Endodermal cell (in vitro differentiated cells): Measurements from ENCODE around the gene IZUMO4. TPM values are rescaled to one million over a fixed set of nuclear protein-coding genes. Genes with fewer than 3 reads are reported as not detected.

Source experiments
- DNase-seq: peaks from one replicate; pipeline ENCODE4 v3.0.0-alpha.2; 2017
- H3K27ac ChIP-seq: 2 replicates; pipeline ENCODE4 v1.5.1; 2013; ENCODE audit warnings: mild to moderate bottlenecking, low read depth, low read length, moderate library complexity
- H3K27me3 ChIP-seq: 2 replicates; pipeline ENCODE4 v1.6.1; 2013; ENCODE audit warnings: mild to moderate bottlenecking, low read length, moderate library complexity; ENCODE audit not compliant: insufficient read depth, control insufficient read depth, poor library complexity, severe bottlenecking
- H3K36me3 ChIP-seq: 2 replicates; pipeline ENCODE4 v1.7.0; 2013; ENCODE audit warnings: mild to moderate bottlenecking, low read length, moderate library complexity; ENCODE audit not compliant: control insufficient read depth, insufficient read depth
- H3K4me1 ChIP-seq: one replicate; pipeline ENCODE4 v1.7.0; 2013; ENCODE audit warnings: low read length; ENCODE audit not compliant: control insufficient read depth, insufficient read depth
- H3K4me3 ChIP-seq: 2 replicates; pipeline ENCODE4 v1.5.1; 2013; ENCODE audit warnings: mild to moderate bottlenecking, low read length, moderate library complexity
- H3K9ac ChIP-seq: 2 replicates; pipeline ENCODE4 v1.6.1; 2013; ENCODE audit warnings: mild to moderate bottlenecking, low read length, moderate library complexity; ENCODE audit not compliant: poor library complexity, severe bottlenecking; ENCODE audit errors: extremely low read depth
- H3K9me3 ChIP-seq: 2 replicates; pipeline ENCODE4 v1.6.1; 2013; ENCODE audit warnings: mild to moderate bottlenecking, low read length, moderate library complexity; ENCODE audit not compliant: control insufficient read depth
- H3K27ac Mint-ChIP-seq: 2 replicates; pipeline ENCODE4 v1.8.0; 2020; ENCODE audit warnings: mixed read lengths
- H3K27me3 Mint-ChIP-seq: 2 replicates; pipeline ENCODE4 v1.8.0; 2021; ENCODE audit warnings: mild to moderate bottlenecking, mixed read lengths; ENCODE audit not compliant: insufficient read depth
- H3K36me3 Mint-ChIP-seq: 2 replicates; pipeline ENCODE4 v1.8.0; 2020; ENCODE audit warnings: low read depth, mixed read lengths
- H3K4me1 Mint-ChIP-seq: 2 replicates; pipeline ENCODE4 v1.8.0; 2020; ENCODE audit warnings: mixed read lengths
- H3K4me3 Mint-ChIP-seq: 2 replicates; pipeline ENCODE4 v1.8.0; 2020; ENCODE audit warnings: mild to moderate bottlenecking, moderate library complexity, mixed read lengths
- H3K9me3 Mint-ChIP-seq: 2 replicates; pipeline ENCODE4 v1.8.0; 2020; ENCODE audit warnings: mild to moderate bottlenecking, mixed read lengths
- CTCF ChIP-seq: fragments of 200-600 bp; sonication (generic); conservative IDR thresholded peaks from 2 replicates; pipeline ENCODE4 v1.5.0; 2021; ENCODE audit warnings: antibody characterized with exemption, mild to moderate bottlenecking
- WGBS, 2 experiments: methylation state at CpG; one replicate each; pipeline versions ENCODE4 v1.1.5 to v1.1.7; 2013; ENCODE audit warnings: missing lambda C conversion rate in 2 of 2, mixed read lengths in 1 of 2; ENCODE audit not compliant: insufficient coverage in 1 of 2, insufficient read length in 1 of 2; 5-methylcytosine and 5-hydroxymethylcytosine counted together
- total RNA-seq, 2 donors: library from RNA; stranded (reverse); fragmentation: NEBNext Ultra II Directional in 1 of 2; extraction: Animal tissue kit (Norgen Biotek cat#: 25700) in 1 of 2; gene quantifications; 2 replicates in 1 of 2; 3 replicates in 1 of 2; pipeline ENCODE4 v1.2.1, GENCODE V29; 2021

The IZUMO4 gene
- total RNA-seq, 2 donors from 2014 or later: 4.3 to 5.4 TPM

- no peaks in the 10 kb centered on the region for H3K27me3 ChIP-seq
- Mint-ChIP-seq H3K27me3 (no peaks in the 10 kb centered on the region), H3K36me3 (peaks cover 31% of the 10 kb centered on the region), H3K9me3 (no peaks in the 10 kb centered on the region), H3K4me3 (no peak overlapping the region), H3K4me1 (no peaks in the 10 kb centered on the region), H3K27ac (no peak overlapping the region)
- peaks cover 33% of the 10 kb centered on the region for H3K36me3 ChIP-seq
- no peaks in the 10 kb centered on the region for H3K4me1 ChIP-seq
- no peak overlapping the region for H3K9ac ChIP-seq
- no peak for DNase-seq
- H3K9me3 ChIP-seq: no peaks in the 10 kb centered on the region
- no peak overlapping the region for H3K4me3 ChIP-seq
- no peak overlapping the region for H3K27ac ChIP-seq
- TF ChIP-seq CTCF: no peak
- WGBS, 2 experiments: 91 to 100% methylated on average over 11 to 19 of the region's 19 CpGs
Observed at GRCh38 chr19:2070986-2071673, 25.6 kb upstream of the IZUMO4 start.

GRCh38 chr19:2072757-2073551 is 23.8 kb upstream of the IZUMO4 start:
- H3K4me3 Mint-ChIP-seq: no peak overlapping the region
- no peak for TF ChIP-seq CTCF
- Histone ChIP-seq H3K9ac (no peak overlapping the region), H3K4me1 (no peaks in the 10 kb centered on the region), H3K27me3 (no peaks in the 10 kb centered on the region), H3K36me3 (peaks cover 39% of the 10 kb centered on the region), H3K9me3 (no peaks in the 10 kb centered on the region), H3K27ac (no peak overlapping the region), H3K4me3 (no peak overlapping the region)
- WGBS, 2 experiments: 93 to 95% methylated on average over 20 to 32 of the region's 32 CpGs
- no peaks in the 10 kb centered on the region for H3K27me3 Mint-ChIP-seq
- H3K9me3 Mint-ChIP-seq: no peaks in the 10 kb centered on the region
- peaks cover 44% of the 10 kb centered on the region for H3K36me3 Mint-ChIP-seq
- no peak for DNase-seq
- H3K4me1 Mint-ChIP-seq: no peaks in the 10 kb centered on the region
- H3K27ac Mint-ChIP-seq: no peak overlapping the region

- H3K27me3 Mint-ChIP-seq: no peaks in the 10 kb centered on the region
- 96 to 97% methylated on average over 31 to 32 of the region's 32 CpGs for WGBS, 2 experiments
Observed at GRCh38 chr19:2076526-2076944, 20.2 kb upstream of the IZUMO4 start.

More at GRCh38 chr19:2076526-2076944, 20.2 kb upstream of the IZUMO4 start:
- no peak overlapping the region for H3K4me3 ChIP-seq
- H3K27ac Mint-ChIP-seq: no peak overlapping the region
- TF ChIP-seq CTCF: no peak
- H3K4me3 Mint-ChIP-seq: no peak overlapping the region
- H3K4me1 Mint-ChIP-seq: no peaks in the 10 kb centered on the region
- peaks cover 40% of the 10 kb centered on the region for H3K36me3 ChIP-seq
- no peak overlapping the region for H3K9ac ChIP-seq
- no peak overlapping the region for H3K27ac ChIP-seq
- DNase-seq: no peak
- no peaks in the 10 kb centered on the region for H3K27me3 ChIP-seq
- no peaks in the 10 kb centered on the region for H3K4me1 ChIP-seq
- H3K9me3 ChIP-seq: no peaks in the 10 kb centered on the region
- H3K36me3 Mint-ChIP-seq: peaks cover 53% of the 10 kb centered on the region
- no peaks in the 10 kb centered on the region for H3K9me3 Mint-ChIP-seq
